Ishikawa (cell line): Measurements from ENCODE around the gene PADI1.

ENCODE experiments used
- CEBPB ChIP-seq: IDR thresholded peaks from 2 replicates; pipeline ENCODE4 v1.6.1; 2012
- CREB1 ChIP-seq: IDR thresholded peaks from 2 replicates; pipeline ENCODE4 v1.6.1; 2012; ENCODE audit warnings: low read depth
- EGR1 ChIP-seq: IDR thresholded peaks from 2 replicates; pipeline ENCODE4 v1.6.1; 2012
- EP300 ChIP-seq: IDR thresholded peaks from 2 replicates; pipeline ENCODE4 v1.6.1; 2012; ENCODE audit warnings: borderline replicate concordance
- FOXM1 ChIP-seq: IDR thresholded peaks from 2 replicates; pipeline ENCODE4 v1.6.1; 2012; ENCODE audit warnings: low read depth, borderline replicate concordance
- NFIC ChIP-seq: IDR thresholded peaks from 2 replicates; pipeline ENCODE4 v1.6.1; 2012
- RAD21 ChIP-seq: IDR thresholded peaks from 2 replicates; pipeline ENCODE4 v1.6.1; 2012; ENCODE audit warnings: low read depth
- TAF1 ChIP-seq: IDR thresholded peaks from 2 replicates; pipeline ENCODE4 v1.6.1; 2012; ENCODE audit warnings: low read depth, mild to moderate bottlenecking
- TCF12 ChIP-seq: IDR thresholded peaks from 2 replicates; pipeline ENCODE4 v1.6.1; 2012; ENCODE audit warnings: low read depth
- TEAD4 ChIP-seq: IDR thresholded peaks from 2 replicates; pipeline ENCODE4 v1.6.1; 2012
- YY1 ChIP-seq: IDR thresholded peaks from 2 replicates; pipeline ENCODE4 v1.6.1; 2012; ENCODE audit warnings: low read depth
- TF ChIP-seq, protein P1 (sequence below): IDR thresholded peaks from 2 replicates; pipeline ENCODE4 v1.6.1; 2012; ENCODE audit warnings: low read depth, mild to moderate bottlenecking
- TF ChIP-seq, protein P2 (sequence below): IDR thresholded peaks from 2 replicates; pipeline ENCODE4 v1.6.1; 2012

DNA sequence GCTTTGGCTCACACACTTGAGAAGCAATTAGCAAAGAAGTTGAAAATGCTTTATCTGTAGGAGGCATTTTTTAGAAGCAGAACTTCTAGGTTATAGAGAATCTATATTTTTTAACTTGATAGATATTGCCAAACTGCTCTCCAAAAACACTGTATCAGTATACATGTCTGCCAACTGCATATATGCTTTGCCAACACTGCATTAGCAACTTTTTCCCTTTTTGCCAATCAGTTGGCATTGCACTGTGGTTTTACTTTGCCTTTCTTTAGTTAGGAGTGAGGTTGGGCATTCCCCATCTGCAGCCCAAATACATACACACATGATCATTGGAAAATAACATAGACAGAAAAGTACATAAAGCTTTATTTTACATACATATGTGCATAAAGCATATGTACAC lies 59.0 kb downstream of the PADI1 start:
- TF ChIP-seq CREB1 (no peak), RAD21 (no peak), EP300 (no peak), FOXM1 (no peak), TEAD4 (no peak), TAF1 (no peak), NFIC (no peak), EGR1 (no peak), CEBPB (no peak), TCF12 (no peak), YY1 (no peak)
- TF ChIP-seq, protein P1, sequence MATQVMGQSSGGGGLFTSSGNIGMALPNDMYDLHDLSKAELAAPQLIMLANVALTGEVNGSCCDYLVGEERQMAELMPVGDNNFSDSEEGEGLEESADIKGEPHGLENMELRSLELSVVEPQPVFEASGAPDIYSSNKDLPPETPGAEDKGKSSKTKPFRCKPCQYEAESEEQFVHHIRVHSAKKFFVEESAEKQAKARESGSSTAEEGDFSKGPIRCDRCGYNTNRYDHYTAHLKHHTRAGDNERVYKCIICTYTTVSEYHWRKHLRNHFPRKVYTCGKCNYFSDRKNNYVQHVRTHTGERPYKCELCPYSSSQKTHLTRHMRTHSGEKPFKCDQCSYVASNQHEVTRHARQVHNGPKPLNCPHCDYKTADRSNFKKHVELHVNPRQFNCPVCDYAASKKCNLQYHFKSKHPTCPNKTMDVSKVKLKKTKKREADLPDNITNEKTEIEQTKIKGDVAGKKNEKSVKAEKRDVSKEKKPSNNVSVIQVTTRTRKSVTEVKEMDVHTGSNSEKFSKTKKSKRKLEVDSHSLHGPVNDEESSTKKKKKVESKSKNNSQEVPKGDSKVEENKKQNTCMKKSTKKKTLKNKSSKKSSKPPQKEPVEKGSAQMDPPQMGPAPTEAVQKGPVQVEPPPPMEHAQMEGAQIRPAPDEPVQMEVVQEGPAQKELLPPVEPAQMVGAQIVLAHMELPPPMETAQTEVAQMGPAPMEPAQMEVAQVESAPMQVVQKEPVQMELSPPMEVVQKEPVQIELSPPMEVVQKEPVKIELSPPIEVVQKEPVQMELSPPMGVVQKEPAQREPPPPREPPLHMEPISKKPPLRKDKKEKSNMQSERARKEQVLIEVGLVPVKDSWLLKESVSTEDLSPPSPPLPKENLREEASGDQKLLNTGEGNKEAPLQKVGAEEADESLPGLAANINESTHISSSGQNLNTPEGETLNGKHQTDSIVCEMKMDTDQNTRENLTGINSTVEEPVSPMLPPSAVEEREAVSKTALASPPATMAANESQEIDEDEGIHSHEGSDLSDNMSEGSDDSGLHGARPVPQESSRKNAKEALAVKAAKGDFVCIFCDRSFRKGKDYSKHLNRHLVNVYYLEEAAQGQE, result no peak
- TF ChIP-seq, protein P2, sequence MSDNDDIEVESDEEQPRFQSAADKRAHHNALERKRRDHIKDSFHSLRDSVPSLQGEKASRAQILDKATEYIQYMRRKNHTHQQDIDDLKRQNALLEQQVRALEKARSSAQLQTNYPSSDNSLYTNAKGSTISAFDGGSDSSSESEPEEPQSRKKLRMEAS, result no peak
